GM23338 (cell line): Measurements from ENCODE around the gene LIFR. TPM values are rescaled to one million over a fixed set of nuclear protein-coding genes. Genes with fewer than 3 reads are reported as not detected.
"Not testable (repeated sequence)": the region's sequence is repeated elsewhere in the genome, so short reads cannot be mapped to it uniquely, and the experiment has no call there.

ENCODE experiments used
- ATAC-seq: fragments of 200-7000 bp; cut with Tn5 transposase; 3 replicates; pipeline ENCODE4 v1.9.1; 2020
- DNase-seq: peaks from one replicate; pipeline ENCODE4 v3.0.0-alpha.2; 2015; ENCODE audit warnings: low spot score
- H2AFZ ChIP-seq: fragments of 200-600 bp; sonication (generic); 2 replicates; pipeline ENCODE4 v1.8.0; 2016; ENCODE audit warnings: antibody characterized with exemption, mild to moderate bottlenecking, moderate library complexity
- H3F3A ChIP-seq: fragments of 200-600 bp; sonication (generic); replicated peaks from 2 replicates; pipeline ENCODE4 v1.8.0; 2017; ENCODE audit warnings: antibody characterized with exemption, mixed run types, low read depth
- H3K27ac ChIP-seq: fragments of 200-600 bp; sonication (generic); 2 replicates; pipeline ENCODE4 v1.6.1; 2016; ENCODE audit warnings: low read depth
- H3K27me3 ChIP-seq: fragments of 200-600 bp; sonication (generic); 2 replicates; pipeline ENCODE4 v1.8.0; 2016; ENCODE audit warnings: mild to moderate bottlenecking, mixed run types, moderate library complexity; ENCODE audit not compliant: insufficient read depth
- H3K36me3 ChIP-seq: fragments of 200-600 bp; sonication (generic); 2 replicates; pipeline ENCODE4 v1.8.0; 2016; ENCODE audit warnings: mild to moderate bottlenecking; ENCODE audit not compliant: insufficient read depth
- H3K4me1 ChIP-seq: fragments of 200-600 bp; sonication (generic); 2 replicates; pipeline ENCODE4 v1.8.0; 2016; ENCODE audit warnings: mild to moderate bottlenecking, moderate library complexity; ENCODE audit not compliant: insufficient read depth
- H3K4me2 ChIP-seq: fragments of 200-600 bp; sonication (generic); 2 replicates; pipeline ENCODE4 v1.7.1; 2017; ENCODE audit warnings: mixed run types
- H3K4me3 ChIP-seq: fragments of 200-600 bp; sonication (generic); 2 replicates; pipeline ENCODE4 v1.6.1; 2016; ENCODE audit warnings: mixed run types
- H3K79me2 ChIP-seq: fragments of 200-600 bp; sonication (generic); replicated peaks from 2 replicates; pipeline ENCODE4 v1.8.0; 2017; ENCODE audit warnings: mild to moderate bottlenecking; ENCODE audit not compliant: insufficient read depth
- H3K9me2 ChIP-seq: fragments of 200-600 bp; sonication (generic); 2 replicates; pipeline ENCODE4 v1.8.0; 2017; ENCODE audit not compliant: insufficient read depth
- H4K20me1 ChIP-seq: fragments of 200-600 bp; sonication (generic); replicated peaks from 2 replicates; pipeline ENCODE4 v1.8.0; 2017; ENCODE audit warnings: mild to moderate bottlenecking; ENCODE audit not compliant: insufficient read depth
- H3K27ac Mint-ChIP-seq: 2 replicates; pipeline ENCODE4 v1.8.0; 2020; ENCODE audit warnings: inconsistent platforms, mild to moderate bottlenecking, moderate library complexity, mixed read lengths
- H3K27me3 Mint-ChIP-seq: 3 replicates; pipeline ENCODE4 v1.8.0; 2022; ENCODE audit warnings: low read depth, mild to moderate bottlenecking, moderate library complexity, mixed read lengths, inconsistent platforms; ENCODE audit not compliant: insufficient read depth, poor library complexity
- H3K36me3 Mint-ChIP-seq: 3 replicates; pipeline ENCODE4 v1.8.0; 2021; ENCODE audit warnings: low read depth, mild to moderate bottlenecking, inconsistent platforms, moderate library complexity, mixed read lengths
- H3K4me1 Mint-ChIP-seq: 3 replicates; pipeline ENCODE4 v1.8.0; 2020; ENCODE audit warnings: mild to moderate bottlenecking, inconsistent platforms, mixed read lengths
- H3K4me3 Mint-ChIP-seq: 3 replicates; pipeline ENCODE4 v1.8.0; 2021; ENCODE audit warnings: moderate library complexity, mild to moderate bottlenecking, inconsistent platforms, mixed read lengths
- H3K9me3 Mint-ChIP-seq: 3 replicates; pipeline ENCODE4 v1.8.0; 2020; ENCODE audit warnings: moderate library complexity, mild to moderate bottlenecking, inconsistent platforms, mixed read lengths
- CREB1 ChIP-seq: fragments of 250-450 bp; sonication (Bioruptor Pico); IDR thresholded peaks from 2 replicates; pipeline ENCODE4 v1.5.0; 2020; ENCODE audit warnings: low read depth, mild to moderate bottlenecking, moderate library complexity
- CTCF ChIP-seq, 2 experiments: fragments of 200-600 bp in 1 of 2; sonication (generic) in 1 of 2; conservative IDR thresholded peaks; 2 replicates each; pipeline versions ENCODE4 v1.5.1 to v1.6.1; 2016 to 2017; ENCODE audit warnings: antibody characterized with exemption in 2 of 2, low read depth in 2 of 2, mild to moderate bottlenecking in 2 of 2, moderate library complexity in 1 of 2
- EZH2 ChIP-seq: fragments of 200-600 bp; sonication (generic); IDR thresholded peaks from one replicate; pipeline ENCODE4 v1.8.0; 2017; ENCODE audit warnings: antibody characterized with exemption, mild to moderate bottlenecking, low read depth; ENCODE audit not compliant: unreplicated experiment
- EZH2phosphoT487 ChIP-seq: fragments of 200-600 bp; sonication (generic); IDR thresholded peaks from one replicate; pipeline ENCODE4 v1.8.1; 2018; ENCODE audit warnings: antibody characterized with exemption; ENCODE audit not compliant: unreplicated experiment
- JUNB ChIP-seq: IDR thresholded peaks from one replicate; pipeline ENCODE4 v1.6.1; 2016; ENCODE audit warnings: antibody characterized with exemption; ENCODE audit not compliant: unreplicated experiment
- NANOG ChIP-seq: IDR thresholded peaks from 2 replicates; pipeline ENCODE4 v1.6.1; 2016; ENCODE audit warnings: antibody characterized with exemption, borderline replicate concordance
- POLR2AphosphoS5 ChIP-seq: IDR thresholded peaks from 2 replicates; pipeline ENCODE4 v1.6.1; 2016; ENCODE audit warnings: antibody characterized with exemption, low read depth
- REST ChIP-seq: IDR thresholded peaks from one replicate; pipeline ENCODE4 v1.6.1; 2018; ENCODE audit warnings: antibody characterized with exemption; ENCODE audit not compliant: unreplicated experiment
- STAT1 ChIP-seq: IDR thresholded peaks from one replicate; pipeline ENCODE4 v1.6.1; 2016; ENCODE audit warnings: antibody characterized with exemption; ENCODE audit not compliant: unreplicated experiment
- ZNF114 ChIP-seq: fragments of 250-450 bp; sonication (Bioruptor Pico); IDR thresholded peaks from 2 replicates; pipeline ENCODE4 v1.5.0; 2020; ENCODE audit warnings: mild to moderate bottlenecking, moderate library complexity
- ZNF331 ChIP-seq: fragments of 250-450 bp; sonication (Bioruptor Pico); IDR thresholded peaks from 2 replicates; pipeline ENCODE4 v1.5.0; 2020; ENCODE audit warnings: low read depth, mild to moderate bottlenecking, moderate library complexity
- ZNF462 ChIP-seq: fragments of 250-450 bp; sonication (Bioruptor Pico); IDR thresholded peaks from 2 replicates; pipeline ENCODE4 v1.5.0; 2020; ENCODE audit warnings: mild to moderate bottlenecking, moderate library complexity
- polyA plus RNA-seq: library from polyadenylated mRNA; unstranded; fragments of >200 nt; fragmentation: Nextera tagmentation; extraction: Ambion mirVana; gene quantifications from 2 replicates; pipeline ENCODE4 v1.2.1, GENCODE V29; 2016
- total RNA-seq: library from RNA; depleted of rRNA; stranded (reverse); fragments of >200 nt; shearing (Covaris generic); gene quantifications from 2 replicates; pipeline ENCODE4 v1.2.3, GENCODE V29; 2014

Gene LIFR
- total and polyA plus RNA-seq, 2 experiments from 2014 or later: 11.0 to 25.2 TPM

DNA sequence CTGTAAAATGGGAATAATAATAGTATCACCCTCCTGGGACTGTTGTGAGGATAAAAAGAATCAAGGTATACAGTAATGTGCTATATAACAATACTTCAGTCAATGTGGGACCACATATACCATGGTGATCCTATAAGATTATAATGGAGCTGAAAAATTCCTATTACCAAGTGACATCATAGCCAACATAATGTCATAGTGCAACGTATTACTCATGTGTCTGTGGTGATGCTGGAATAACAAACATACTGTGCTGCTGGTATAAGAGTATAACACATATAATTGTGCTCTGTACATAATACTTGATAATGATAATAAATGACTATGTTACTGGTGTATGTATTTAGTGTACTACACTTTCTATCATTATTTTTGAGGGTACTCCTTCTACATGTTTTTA is 38.1 kb downstream of the LIFR start:
- H3K9me3 Mint-ChIP-seq: no peaks in the 10 kb centered on the region
- DNase-seq: no peak
- H2AFZ ChIP-seq: no peak overlapping the region
- no peaks in the 10 kb centered on the region for H3K27me3 ChIP-seq
- no peak overlapping the region for H3K27ac Mint-ChIP-seq
- no peak overlapping the region for H3K27ac ChIP-seq
- TF ChIP-seq POLR2AphosphoS5 (no peak), ZNF462 (CRISPR knock-in tag) (no peak), EZH2phosphoT487 (no peak), EZH2 (no peak), CREB1 (no peak), STAT1 (no peak), ZNF331 (no peak), JUNB (no peak), REST (no peak), ZNF114 (no peak), CTCF (conservative IDR thresholded peaks at IDR 0.05; ENCODE audit: low read depth in 2 of 2) (no peak), NANOG (no peak)
- H3K36me3 Mint-ChIP-seq: peaks cover 15% of the 10 kb centered on the region
- no peak overlapping the region for H3K4me2 ChIP-seq
- no peaks in the 10 kb centered on the region for H3K4me1 ChIP-seq
- no peaks in the 10 kb centered on the region; the same call in 2 of the 3 replicates for H3K4me1 Mint-ChIP-seq
- H3K9me2 ChIP-seq: no peaks in the 10 kb centered on the region
- H3K4me3 ChIP-seq: no peak overlapping the region
- no peak for ATAC-seq
- H3K36me3 ChIP-seq: no peaks in the 10 kb centered on the region
- H3K79me2 ChIP-seq: no peaks in the 10 kb centered on the region
- no peaks in the 10 kb centered on the region for H3F3A ChIP-seq
- H3K4me3 Mint-ChIP-seq: no peak overlapping the region
- no peaks in the 10 kb centered on the region for H4K20me1 ChIP-seq
- H3K27me3 Mint-ChIP-seq: no peaks in the 10 kb centered on the region

DNA sequence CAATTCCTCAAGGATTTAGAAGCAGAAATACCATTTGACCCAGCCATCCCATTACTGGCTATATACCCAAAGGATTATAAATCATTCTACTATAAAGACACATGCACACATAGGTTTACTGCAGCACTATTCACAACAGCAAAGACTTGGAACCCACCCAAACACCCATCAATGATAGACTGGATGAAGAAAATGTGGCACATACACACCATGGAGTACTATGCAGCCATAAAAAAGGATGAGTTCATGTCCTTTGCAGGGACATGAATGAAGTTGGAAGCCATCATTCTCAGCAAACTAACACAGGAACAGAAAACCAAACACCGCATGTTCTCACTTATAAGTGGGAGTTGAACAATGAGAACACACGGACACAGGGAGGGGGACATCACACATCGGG is 39.8 kb downstream of the LIFR start:
- not testable (repeated sequence) for H3K4me3 ChIP-seq, H3K36me3 ChIP-seq, H4K20me1 ChIP-seq, H3F3A ChIP-seq, H3K27me3 ChIP-seq, H3K9me2 ChIP-seq, ATAC-seq, H2AFZ ChIP-seq, H3K27ac Mint-ChIP-seq, DNase-seq, H3K4me1 Mint-ChIP-seq, H3K27ac ChIP-seq, H3K4me3 Mint-ChIP-seq, H3K79me2 ChIP-seq, H3K4me1 ChIP-seq, H3K9me3 Mint-ChIP-seq, H3K4me2 ChIP-seq, H3K27me3 Mint-ChIP-seq
- H3K36me3 Mint-ChIP-seq: peaks cover 11% of the 10 kb centered on the region
